HG02642 (cell line): ENCODE data around the gene C1orf122.
"Not testable (repeated sequence)": the region's sequence is repeated elsewhere in the genome, so short reads cannot be mapped to it uniquely, and the experiment has no call there.

ENCODE experiments used
- ATAC-seq: cut with Tn5 transposase; IDR thresholded peaks from one replicate; pipeline ENCODE4 v1.9.1; 2021; ENCODE audit warnings: mild to moderate bottlenecking; ENCODE audit not compliant: unreplicated experiment, poor library complexity

C1orf122 gene

GRCh38 chr1:37807555-37808368 is at the start of gene C1orf122, which contains the start of gene YRDC:
Gene C1orf122, plus strand, starts transcription at chr1:37807790. Its CDS starts 615 bp downstream, at chr1:37808405.
Gene YRDC, minus strand, starts transcription at chr1:37808208. Its CDS starts 28 bp downstream, at chr1:37808180.
- peak; percentile 91 for ATAC-seq

GRCh38 chr1:37759451-37759850 is 48.1 kb upstream of the C1orf122 start:
- no peak for ATAC-seq

DNA sequence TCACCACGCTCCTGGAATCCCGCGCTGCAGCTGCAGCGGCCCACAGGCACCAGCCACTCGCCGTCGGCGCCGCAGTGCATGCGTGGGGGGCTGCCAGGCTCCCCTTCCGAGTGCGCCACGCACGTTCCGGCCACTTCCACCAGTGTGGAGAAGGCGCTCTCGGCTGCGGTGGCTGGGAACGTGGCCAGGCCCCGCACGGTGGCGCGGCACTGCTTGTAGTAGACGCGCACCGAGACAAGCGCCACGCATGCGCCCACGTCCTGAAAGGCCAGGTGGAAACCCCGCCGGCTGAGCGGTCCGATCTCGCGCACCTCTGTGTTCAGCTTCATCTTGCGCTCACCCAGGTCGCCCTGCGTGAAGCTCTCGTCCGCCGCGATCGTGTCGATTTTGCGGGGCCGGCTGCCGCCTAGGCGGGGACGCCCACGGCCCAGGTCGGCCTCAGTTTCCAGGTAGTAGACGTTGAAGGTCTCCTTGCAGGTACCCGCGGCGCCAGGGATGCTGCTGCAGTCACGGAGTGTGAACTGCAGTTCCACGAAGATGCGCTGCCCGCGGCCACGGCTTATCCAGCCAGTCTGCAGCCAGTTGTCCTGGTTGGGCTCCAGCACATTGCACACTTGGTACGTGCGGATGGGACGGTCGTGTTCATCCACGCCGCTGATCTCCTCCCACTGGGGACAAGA is 46.0 kb upstream of the C1orf122 start:
- ATAC-seq = no peak

DNA sequence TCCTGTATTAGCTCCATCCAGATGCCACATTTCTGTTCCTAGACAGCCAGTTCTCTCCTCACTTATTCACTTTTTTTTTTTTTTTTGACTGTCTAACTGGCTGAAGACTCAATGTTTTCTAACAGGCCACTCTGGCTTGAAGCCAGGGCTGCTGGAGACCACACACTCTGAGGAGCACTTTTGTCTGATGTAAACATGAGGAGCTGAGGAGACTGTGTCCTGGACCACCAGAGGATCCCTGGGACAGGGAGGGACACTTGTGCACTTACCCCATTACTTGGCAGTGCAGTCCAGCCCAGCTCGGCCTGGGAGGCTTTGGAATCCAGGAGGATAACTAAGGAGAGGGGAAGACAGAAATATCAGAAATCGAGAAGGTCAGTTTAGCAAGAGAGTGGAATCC is 45.1 kb upstream of the C1orf122 start:
- ATAC-seq = no peak

DNA sequence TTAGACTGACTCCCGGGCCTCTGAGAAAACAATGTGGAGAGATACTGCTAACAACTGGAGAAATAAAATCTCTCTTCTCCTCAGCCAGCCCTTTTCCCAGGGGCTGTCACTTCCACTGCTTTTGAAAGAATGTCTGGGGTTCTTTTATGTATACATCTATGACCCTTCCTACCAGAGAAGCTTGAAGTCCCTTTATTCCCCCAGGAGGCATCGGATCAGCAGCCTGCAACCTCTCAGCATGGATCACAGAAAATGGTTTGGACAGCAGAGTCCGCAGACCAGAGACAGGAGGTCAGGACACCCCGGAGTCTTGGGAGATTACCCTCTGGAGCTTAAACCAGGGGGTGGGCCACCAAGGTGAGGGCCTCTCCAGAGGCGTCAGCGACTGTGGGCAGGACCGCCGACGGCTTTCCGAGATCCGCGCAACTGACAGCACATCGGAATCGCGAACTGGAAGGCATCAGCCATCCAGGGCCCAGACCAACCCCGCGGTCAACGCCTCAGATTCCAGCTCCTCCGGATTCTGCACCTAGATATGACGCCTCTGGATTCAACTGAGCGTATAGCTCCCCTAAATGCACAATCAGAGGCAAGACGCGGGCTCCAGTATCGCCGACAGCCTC is 43.7 kb upstream of the C1orf122 start:
- no peak for ATAC-seq

GRCh38 chr1:37764414-37764825 is 43.2 kb upstream of the C1orf122 start:
- no peak for ATAC-seq

GRCh38 chr1:37764888-37765441 is 42.6 kb upstream of the C1orf122 start, which contains the start of gene EPHA10:
Gene EPHA10, minus strand, starts transcription at chr1:37765120. Its CDS starts 54 bp downstream, at chr1:37765066.
- ATAC-seq = no peak

GRCh38 chr1:37765916-37766664 is 41.5 kb upstream of the C1orf122 start:
- no peak for ATAC-seq

DNA sequence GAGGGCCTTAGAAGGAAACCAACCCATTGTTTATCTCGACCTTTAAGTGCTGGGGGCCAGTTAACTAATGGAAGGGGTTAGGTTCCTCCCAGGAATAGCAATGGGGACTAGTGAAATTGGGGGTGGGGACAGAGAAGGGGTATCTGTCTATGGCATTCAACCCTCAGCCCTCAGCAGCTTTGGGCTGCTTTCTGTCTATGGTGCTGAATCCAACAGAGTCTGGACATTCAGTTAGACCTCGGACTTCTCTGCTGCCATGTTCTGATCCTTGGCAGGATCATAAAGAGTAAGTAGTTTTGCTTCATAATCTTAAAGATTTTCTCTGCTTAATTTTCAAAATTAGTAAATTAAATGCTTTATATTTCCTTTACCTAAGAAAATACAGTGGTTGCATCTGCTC is 40.1 kb upstream of the C1orf122 start:
- no peak for ATAC-seq

- ATAC-seq = not testable (repeated sequence)
Measured at GRCh38 chr1:37771440-37771839, 36.1 kb upstream of the C1orf122 start.

- ATAC-seq = no peak
Measured at GRCh38 chr1:37776946-37777516, 30.6 kb upstream of the C1orf122 start.

DNA sequence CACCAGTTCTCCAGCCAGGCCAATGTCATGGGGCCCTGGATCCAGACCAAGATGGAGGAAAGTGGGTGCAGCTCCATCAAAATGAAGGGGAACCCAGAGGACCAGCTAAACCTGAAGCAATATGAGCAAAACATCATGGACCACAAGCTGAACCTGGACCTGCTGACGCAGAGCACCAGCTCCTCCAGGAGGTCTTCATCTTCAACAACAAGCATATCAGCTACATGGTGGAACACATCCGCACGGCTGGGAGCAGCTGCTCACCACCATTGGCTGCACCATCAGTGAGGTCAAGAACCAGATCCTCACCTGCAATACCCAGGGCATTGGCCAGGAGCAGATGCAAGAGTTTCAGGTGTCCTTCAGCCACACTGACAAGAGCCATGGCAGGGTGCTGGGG is 28.9 kb upstream of the C1orf122 start:
- ATAC-seq = no peak

DNA sequence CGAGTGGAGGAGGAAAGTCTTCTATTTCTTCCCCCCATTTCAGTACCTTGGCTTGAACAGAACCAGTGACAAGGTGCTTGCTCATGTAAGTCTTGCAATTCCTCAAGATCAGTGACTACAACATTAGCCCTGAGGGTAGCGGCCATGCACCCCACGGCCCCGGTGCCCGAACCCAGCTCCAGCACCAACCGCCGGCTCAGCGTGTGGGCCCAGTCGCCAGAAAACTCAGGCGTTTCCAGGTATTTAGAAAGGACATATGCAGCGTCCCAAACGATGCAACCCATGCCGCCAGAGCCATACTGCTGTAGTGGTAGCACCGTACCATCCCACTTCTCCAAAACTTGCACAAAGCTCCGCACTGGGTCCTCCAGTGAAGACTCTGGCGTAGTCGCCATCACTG is 25.1 kb upstream of the C1orf122 start:
- no peak for ATAC-seq

- no peak for ATAC-seq
Measured at GRCh38 chr1:37792943-37793686, 14.5 kb upstream of the C1orf122 start.

DNA sequence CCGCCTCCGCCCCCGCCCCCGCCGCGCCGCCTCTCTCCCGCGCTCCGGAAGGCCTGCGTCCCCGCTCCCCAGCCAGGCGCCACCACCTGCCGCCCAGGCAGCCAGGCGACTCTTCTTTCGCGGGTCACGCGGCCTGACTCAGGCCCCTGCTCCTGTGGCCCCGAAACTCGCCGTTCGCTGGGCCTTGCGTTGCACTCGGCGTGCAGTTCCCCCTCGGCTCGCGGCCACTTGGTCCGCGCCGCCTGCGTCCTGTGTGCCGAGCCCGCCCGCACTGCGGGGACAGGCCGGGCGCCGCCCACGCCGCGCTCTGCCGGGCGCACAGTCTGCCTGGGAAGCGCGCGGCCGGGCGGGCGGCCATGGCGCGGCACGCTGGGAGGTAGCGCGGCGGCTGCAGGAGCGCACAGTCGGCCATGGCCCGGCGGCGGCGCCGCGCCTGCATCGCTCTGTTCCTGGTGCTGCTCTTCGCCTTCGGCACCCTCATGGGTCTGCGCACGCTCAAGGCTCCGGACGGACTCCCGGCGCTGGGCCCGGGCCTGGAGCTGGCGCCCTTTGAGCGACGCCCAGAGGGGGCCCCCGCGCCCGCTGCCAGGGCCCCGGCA is 13.7 kb upstream of the C1orf122 start, which contains the start of gene MANEAL:
TSS of gene MANEAL (plus strand) at position 75 of the 599 bp plus-strand sequence. CDS start at position 411, 336 bp downstream.
- peak; percentile 60 for ATAC-seq

- peak; percentile 35 for ATAC-seq
Measured at GRCh38 chr1:37794372-37795339, 12.9 kb upstream of the C1orf122 start.
